Muscle of arm (tissue), 12 donors: Measurements from ENCODE around the gene SRGAP1. TPM values are rescaled to one million over a fixed set of nuclear protein-coding genes. Genes with fewer than 3 reads are reported as not detected.
"Not testable (repeated sequence)": the region's sequence is repeated elsewhere in the genome, so short reads cannot be mapped to it uniquely, and the experiment has no call there.

Experiments
- DNase-seq: peaks from one replicate; pipeline ENCODE4 v3.0.0-alpha.2; 2013
- polyA plus RNA-seq, 12 donors: library from polyadenylated mRNA; unstranded; fragments of 120-200 nt; gene quantifications; one replicate each; pipeline ENCODE4 v1.2.1, GENCODE V29; 2013; ENCODE audit not compliant: insufficient read length in 12 of 12

SRGAP1 gene
- polyA plus RNA-seq, 12 donors = 5.1 to 23.3 (median 7.1) TPM; not detected in 1

GRCh38 chr12:64042911-64043310 lies 198.4 kb downstream of the SRGAP1 start:
- DNase-seq = peak; percentile 83

GRCh38 chr12:64044191-64044590 lies 199.7 kb downstream of the SRGAP1 start:
- DNase-seq = no peak

DNA sequence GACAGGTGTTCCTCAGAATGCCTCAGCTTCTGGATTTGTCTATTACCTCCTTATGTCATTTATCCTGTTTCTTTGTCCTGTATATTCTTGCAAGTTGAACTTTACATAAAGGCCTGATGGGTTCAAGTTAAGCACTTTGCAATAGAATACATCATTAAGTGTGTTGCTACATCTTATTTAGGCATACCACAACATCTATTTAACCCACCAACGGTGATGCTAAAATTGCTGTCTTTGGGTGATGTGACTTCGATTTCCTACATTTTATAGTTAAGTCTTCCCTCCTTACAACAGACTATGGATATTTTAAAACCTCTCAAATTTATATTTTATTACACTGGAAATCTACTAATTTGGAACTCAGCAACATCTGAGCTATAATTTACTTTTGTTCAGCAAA lies 206.6 kb downstream of the SRGAP1 start:
- DNase-seq = no peak

GRCh38 chr12:64053117-64053516 lies 208.6 kb downstream of the SRGAP1 start:
- no peak for DNase-seq

GRCh38 chr12:64054079-64054520 lies 209.6 kb downstream of the SRGAP1 start:
- DNase-seq = no peak

GRCh38 chr12:64056741-64057140 lies 212.2 kb downstream of the SRGAP1 start:
- no peak for DNase-seq

- DNase-seq = no peak
Measured at GRCh38 chr12:64057706-64058105, 213.2 kb downstream of the SRGAP1 start.

DNA sequence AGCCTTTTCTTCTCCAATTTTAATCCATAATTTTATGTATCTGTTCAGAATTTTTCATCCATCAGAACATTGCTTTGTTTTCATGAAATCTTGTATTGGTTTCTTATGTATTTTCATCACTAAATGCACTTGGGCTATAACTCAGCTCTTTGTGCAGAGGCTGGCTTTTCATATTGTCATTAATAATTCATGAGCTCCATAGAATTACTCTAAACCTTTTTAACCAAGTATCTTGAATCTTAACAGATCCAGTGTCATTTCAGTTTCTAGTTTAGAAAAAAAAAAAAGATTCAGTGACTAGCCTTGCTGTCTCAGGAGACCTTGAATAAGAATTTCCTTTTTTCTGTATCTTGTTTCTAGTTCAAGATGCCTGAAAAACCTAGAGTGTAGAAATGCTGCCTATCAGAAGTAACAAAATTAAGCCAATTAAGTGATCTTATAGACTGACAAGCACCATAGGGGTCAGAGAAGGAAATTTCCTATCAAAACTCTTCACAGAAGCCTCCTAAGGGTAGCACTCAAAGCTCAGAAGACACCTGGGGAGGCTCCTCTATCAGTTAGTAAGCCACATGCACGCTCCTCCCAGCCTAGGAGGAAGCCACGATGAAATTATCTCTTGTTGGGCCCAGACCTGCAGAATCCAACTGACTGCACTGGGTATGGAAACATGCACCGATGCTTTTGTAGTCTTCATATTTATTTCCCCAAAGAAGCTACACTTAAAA lies 214.2 kb downstream of the SRGAP1 start:
- DNase-seq = no peak

DNA sequence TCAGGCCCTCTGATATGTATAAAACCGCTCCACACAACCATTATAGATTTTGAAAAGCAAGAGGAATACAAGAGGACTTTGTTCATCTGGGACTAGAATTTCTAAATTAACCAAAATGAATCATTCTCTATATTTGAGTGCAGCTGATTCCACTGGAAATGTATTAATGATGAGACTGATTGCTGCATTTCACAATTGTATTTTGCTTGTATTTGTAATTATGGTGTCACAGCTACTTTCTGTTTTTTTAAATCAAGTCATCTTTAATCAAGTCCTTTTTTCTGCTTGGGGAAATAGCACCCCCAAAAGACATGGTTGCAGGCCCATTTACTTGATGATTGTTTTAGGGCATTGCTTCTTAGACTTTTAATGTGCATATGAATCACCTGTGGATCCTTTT lies 215.2 kb downstream of the SRGAP1 start:
- DNase-seq = no peak

DNA sequence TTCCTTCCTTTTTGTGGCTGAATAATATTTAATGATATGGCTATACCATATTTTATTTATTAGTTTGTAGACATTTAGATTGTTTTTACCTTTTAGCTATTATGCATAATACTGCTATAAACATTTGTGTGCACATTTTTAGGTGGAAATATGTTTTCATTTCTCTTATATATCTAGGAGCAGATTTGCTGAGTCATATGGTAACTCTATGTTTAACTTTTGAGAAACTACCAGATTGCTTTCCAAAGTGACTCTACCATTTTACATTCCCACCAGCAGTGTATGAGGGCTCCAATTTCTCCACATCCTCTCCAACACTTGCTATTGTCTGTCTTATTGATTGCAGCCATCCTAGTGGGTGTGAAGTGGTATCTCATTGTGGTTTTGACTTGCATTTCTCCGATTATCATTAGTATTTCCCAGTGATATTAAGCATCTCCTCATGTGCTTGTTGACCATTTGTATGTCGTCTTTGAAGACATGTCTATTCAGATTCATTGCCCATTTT lies 217.4 kb downstream of the SRGAP1 start:
- DNase-seq = no peak

DNA sequence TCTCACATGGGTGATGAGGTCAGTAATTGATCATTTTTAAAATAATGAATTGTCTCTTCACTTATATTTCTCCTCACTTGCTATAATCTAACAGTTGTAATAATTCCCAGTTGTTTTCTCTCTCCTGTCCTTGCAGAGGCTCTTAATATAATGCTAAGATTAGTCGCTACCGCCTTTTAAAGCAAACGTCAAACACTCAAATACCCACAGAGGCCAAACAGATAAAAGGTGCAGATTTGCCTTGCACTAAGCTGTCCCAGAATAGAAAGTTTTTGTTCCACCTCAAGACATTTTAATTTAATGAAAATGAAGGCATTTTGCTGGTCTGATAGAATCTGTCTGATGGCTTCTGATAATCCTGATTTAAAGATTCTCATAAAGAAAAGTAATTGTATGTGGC lies 218.6 kb downstream of the SRGAP1 start:
- DNase-seq = no peak

DNA sequence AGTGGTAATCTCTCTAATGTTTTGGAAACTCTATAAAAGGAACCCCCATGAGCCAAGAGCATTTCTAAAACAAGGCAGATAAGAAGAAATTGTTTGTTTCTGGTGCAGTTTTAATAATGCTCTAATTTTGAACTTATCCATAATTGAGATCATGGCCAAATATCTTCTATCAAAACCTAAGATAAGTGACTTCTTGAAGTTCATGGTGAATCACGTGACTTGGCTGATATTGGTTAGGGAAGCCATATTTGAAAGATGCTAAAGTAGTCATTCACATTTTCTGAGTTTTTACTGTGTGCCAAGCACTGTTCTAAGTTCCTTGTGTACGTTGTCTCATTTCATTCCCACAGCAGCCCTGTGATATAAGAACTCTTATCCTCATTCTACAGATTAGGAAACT lies 219.7 kb downstream of the SRGAP1 start:
- DNase-seq = no peak

DNA sequence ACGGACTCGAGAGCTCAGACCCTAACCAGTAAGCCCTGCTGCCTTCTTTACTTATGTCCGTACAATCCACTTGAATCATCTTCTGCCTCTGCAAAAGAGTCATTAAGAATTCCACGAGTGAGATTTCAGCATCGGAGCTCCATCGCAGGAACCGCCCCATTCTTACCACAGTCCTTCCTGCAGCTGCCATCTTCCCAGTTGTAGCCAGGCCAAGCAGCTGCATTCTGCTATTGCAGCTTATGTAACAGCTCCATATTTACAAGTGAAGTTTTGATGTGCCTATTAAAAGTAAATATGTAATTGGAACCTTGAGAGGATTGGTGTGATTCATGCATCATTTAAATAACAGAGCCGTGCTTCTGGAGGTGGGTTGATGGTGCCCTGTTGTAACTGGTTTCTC lies 220.2 kb downstream of the SRGAP1 start:
- DNase-seq = no peak

DNA sequence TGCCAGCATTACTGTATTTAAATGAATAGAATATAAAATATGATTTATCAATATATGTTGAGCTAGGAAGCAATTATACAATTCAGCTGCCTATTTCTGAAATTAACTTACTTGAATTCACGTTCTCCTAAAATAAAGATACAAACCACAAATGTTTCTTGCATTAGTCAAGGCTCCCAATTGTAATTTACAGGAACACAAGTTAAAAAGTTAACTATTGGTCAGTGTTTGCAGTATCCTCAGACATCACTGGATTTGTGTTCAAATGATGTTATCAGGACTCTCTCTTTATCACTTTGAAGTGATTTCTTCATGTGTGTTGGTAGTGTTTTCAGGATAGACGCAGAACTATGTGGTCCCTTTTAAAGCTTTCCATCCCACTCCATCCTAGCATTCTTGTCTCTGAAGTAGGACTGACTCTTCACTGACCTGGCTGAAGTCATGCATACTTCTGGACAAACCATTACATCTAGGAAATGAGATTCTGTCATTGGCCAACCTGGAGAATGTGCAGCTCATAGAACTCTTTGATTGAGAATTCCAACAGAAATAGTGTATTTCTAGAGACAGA lies 221.5 kb downstream of the SRGAP1 start:
- no peak for DNase-seq

- no peak for DNase-seq
Measured at GRCh38 chr12:64066776-64067175, 222.3 kb downstream of the SRGAP1 start.

- no peak for DNase-seq
Measured at GRCh38 chr12:64070454-64070853, 226.0 kb downstream of the SRGAP1 start.

DNA sequence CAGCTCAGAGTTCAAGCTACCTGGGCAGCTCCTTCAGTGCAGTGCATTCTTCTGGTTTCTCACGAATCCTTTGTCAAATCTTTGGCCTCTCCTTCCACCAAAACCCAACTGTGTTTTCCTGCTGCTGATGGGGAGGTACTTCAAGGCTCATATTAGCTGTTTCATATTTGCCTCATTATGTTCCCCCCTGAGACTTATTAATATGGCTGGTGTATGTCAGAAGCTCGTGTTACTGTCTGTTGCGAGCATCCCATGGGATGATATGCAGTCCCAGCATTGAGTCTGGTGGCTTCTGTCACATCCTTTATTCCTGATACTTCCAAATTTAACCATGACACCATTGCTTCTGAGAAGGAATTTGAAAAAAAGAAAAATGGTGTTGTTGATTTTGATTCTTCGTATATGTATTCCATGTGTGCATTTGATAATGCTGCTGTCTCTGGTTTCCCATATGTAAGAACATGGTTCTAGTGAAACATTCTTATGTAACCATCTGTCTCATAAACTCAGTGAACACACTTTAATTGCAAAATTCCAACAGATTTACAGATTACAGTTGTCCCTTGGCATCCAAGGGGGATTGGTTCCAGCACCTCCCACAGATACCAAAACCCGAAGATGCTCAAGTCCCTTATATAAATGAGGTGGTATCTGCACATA lies 228.5 kb downstream of the SRGAP1 start:
- DNase-seq = no peak

GRCh38 chr12:64076565-64076964 lies 232.1 kb downstream of the SRGAP1 start:
- DNase-seq = not testable (repeated sequence)

GRCh38 chr12:64077922-64078321 lies 233.4 kb downstream of the SRGAP1 start:
- no peak for DNase-seq

GRCh38 chr12:64080319-64081007 lies 236.0 kb downstream of the SRGAP1 start:
- no peak for DNase-seq

- DNase-seq = no peak
Measured at GRCh38 chr12:64081008-64081404, 236.5 kb downstream of the SRGAP1 start.

- peak; percentile 74 for DNase-seq
Measured at GRCh38 chr12:64082116-64082515, 237.6 kb downstream of the SRGAP1 start.
